GM19240 (cell line): ENCODE measurements around the gene UBAP2L.
"Not testable (repeated sequence)": the region's sequence is repeated elsewhere in the genome, so short reads cannot be mapped to it uniquely, and the experiment has no call there.

Experiments used
- DNase-seq: peaks from one replicate; pipeline ENCODE4 v3.0.0; 2011; ENCODE audit warnings: low spot score; ENCODE audit not compliant: insufficient read length

UBAP2L gene

GRCh38 chr1:154198756-154199562 lies 21.8 kb upstream of the UBAP2L start:
- peak; percentile 28 for DNase-seq

GRCh38 chr1:154199563-154199879 lies 21.2 kb upstream of the UBAP2L start:
- no peak for DNase-seq

- not testable (repeated sequence) for DNase-seq
Observed at GRCh38 chr1:154205778-154206177, 15.0 kb upstream of the UBAP2L start.

- DNase-seq: no peak
Observed at GRCh38 chr1:154206196-154206595, 14.6 kb upstream of the UBAP2L start, which contains the start of gene CFAP141. TSS of gene CFAP141 (minus strand) at chr1:154206333. CDS start at chr1:154206307, 26 bp downstream.

GRCh38 chr1:154207262-154207661 lies 13.5 kb upstream of the UBAP2L start:
- DNase-seq: no peak

- no peak for DNase-seq
Observed at GRCh38 chr1:154208677-154209388, 11.9 kb upstream of the UBAP2L start.

GRCh38 chr1:154212083-154212482 lies 8.7 kb upstream of the UBAP2L start:
- no peak for DNase-seq

- no peak for DNase-seq
Observed at GRCh38 chr1:154213274-154213673, 7.5 kb upstream of the UBAP2L start.

- no peak for DNase-seq
Observed at GRCh38 chr1:154218545-154218944, 2.2 kb upstream of the UBAP2L start.

GRCh38 chr1:154219541-154219940 lies 1.2 kb upstream of the UBAP2L start:
- DNase-seq: no peak

- DNase-seq: no peak
Observed at GRCh38 chr1:154220970-154221277, 169 bp downstream of the UBAP2L start.

- DNase-seq: peak; percentile 16
Observed at GRCh38 chr1:154221278-154222001, 685 bp downstream of the UBAP2L start.

- no peak for DNase-seq
Observed at GRCh38 chr1:154222518-154222917, 1.8 kb downstream of the UBAP2L start.

- no peak for DNase-seq
Observed at GRCh38 chr1:154222918-154223317, 2.2 kb downstream of the UBAP2L start.

GRCh38 chr1:154223621-154224020 lies 2.9 kb downstream of the UBAP2L start:
- DNase-seq: no peak

- no peak for DNase-seq
Observed at GRCh38 chr1:154225370-154225769, 4.6 kb downstream of the UBAP2L start.

- not testable (repeated sequence) for DNase-seq
Observed at GRCh38 chr1:154231112-154231511, 10.4 kb downstream of the UBAP2L start.

GRCh38 chr1:154233127-154233526 lies 12.4 kb downstream of the UBAP2L start:
- not testable (repeated sequence) for DNase-seq

- DNase-seq: no peak
Observed at GRCh38 chr1:154236855-154237254, 16.1 kb downstream of the UBAP2L start.

- no peak for DNase-seq
Observed at GRCh38 chr1:154237435-154237834, 16.7 kb downstream of the UBAP2L start.

GRCh38 chr1:154237880-154238506 lies 17.2 kb downstream of the UBAP2L start:
- DNase-seq: no peak

- DNase-seq: no peak
Observed at GRCh38 chr1:154239491-154239890, 18.7 kb downstream of the UBAP2L start.
